Activated naive CD4-positive, alpha-beta T cell treated with anti-CD3 and anti-CD28 coated beads, Interleukin-2, amount 50 U/mL, for 24 hours (primary cell): Measurements from ENCODE around the gene COL1A1.

Experiments
- H3K27ac Mint-ChIP-seq: one replicate; pipeline ENCODE4 v1.8.0; 2021; ENCODE audit warnings: mild to moderate bottlenecking, mixed read lengths
- H3K27me3 Mint-ChIP-seq: one replicate; pipeline ENCODE4 v1.8.0; 2021; ENCODE audit warnings: mixed read lengths
- H3K36me3 Mint-ChIP-seq: one replicate; pipeline ENCODE4 v1.8.0; 2021; ENCODE audit warnings: mixed read lengths
- H3K4me1 Mint-ChIP-seq: one replicate; pipeline ENCODE4 v1.8.0; 2021; ENCODE audit warnings: mixed read lengths
- H3K4me3 Mint-ChIP-seq: one replicate; pipeline ENCODE4 v1.8.0; 2021; ENCODE audit warnings: mild to moderate bottlenecking, mixed read lengths
- H3K9me3 Mint-ChIP-seq: one replicate; pipeline ENCODE4 v1.8.0; 2021; ENCODE audit warnings: mixed read lengths

COL1A1 gene

GRCh38 chr17:50163843-50164696 is 37.4 kb downstream of the COL1A1 start:
- H3K36me3 Mint-ChIP-seq: no peaks in the 10 kb centered on the region
- H3K9me3 Mint-ChIP-seq: no peaks in the 10 kb centered on the region
- no peak overlapping the region for H3K27ac Mint-ChIP-seq
- H3K4me3 Mint-ChIP-seq: no peak overlapping the region
- H3K4me1 Mint-ChIP-seq: peaks cover 35% of the 10 kb centered on the region
- no peaks in the 10 kb centered on the region for H3K27me3 Mint-ChIP-seq

- Mint-ChIP-seq H3K27ac (peak overlapping the region; percentile 66), H3K9me3 (no peaks in the 10 kb centered on the region), H3K4me1 (peaks cover 38% of the 10 kb centered on the region), H3K36me3 (no peaks in the 10 kb centered on the region), H3K27me3 (no peaks in the 10 kb centered on the region), H3K4me3 (peak overlapping the region; percentile 80)
Observed at GRCh38 chr17:50162466-50163254, 38.8 kb downstream of the COL1A1 start.

- Mint-ChIP-seq H3K4me3 (peak overlapping the region; percentile 80), H3K4me1 (peaks cover 38% of the 10 kb centered on the region)
Observed at GRCh38 chr17:50161911-50162288, 39.5 kb downstream of the COL1A1 start.

GRCh38 chr17:50161023-50161910 is 40.2 kb downstream of the COL1A1 start:
- no peaks in the 10 kb centered on the region for H3K27me3 Mint-ChIP-seq
- H3K36me3 Mint-ChIP-seq: no peaks in the 10 kb centered on the region
- peak overlapping the region; percentile 80 for H3K4me3 Mint-ChIP-seq
- peak overlapping the region; percentile 89 for H3K27ac Mint-ChIP-seq
- no peaks in the 10 kb centered on the region for H3K9me3 Mint-ChIP-seq
- H3K4me1 Mint-ChIP-seq: peaks cover 38% of the 10 kb centered on the region

More at GRCh38 chr17:50161911-50162288, 39.5 kb downstream of the COL1A1 start:
- H3K9me3 Mint-ChIP-seq: no peaks in the 10 kb centered on the region
- H3K27ac Mint-ChIP-seq: peak overlapping the region; percentile 89
- no peaks in the 10 kb centered on the region for H3K36me3 Mint-ChIP-seq
- no peaks in the 10 kb centered on the region for H3K27me3 Mint-ChIP-seq

GRCh38 chr17:50157891-50158290 is 43.5 kb downstream of the COL1A1 start:
- no peaks in the 10 kb centered on the region for H3K9me3 Mint-ChIP-seq
- peaks cover 45% of the 10 kb centered on the region for H3K4me1 Mint-ChIP-seq
- no peak overlapping the region for H3K27ac Mint-ChIP-seq
- no peaks in the 10 kb centered on the region for H3K36me3 Mint-ChIP-seq
- H3K27me3 Mint-ChIP-seq: no peaks in the 10 kb centered on the region
- H3K4me3 Mint-ChIP-seq: no peak overlapping the region

- H3K4me1 Mint-ChIP-seq: peaks cover 33% of the 10 kb centered on the region
- no peaks in the 10 kb centered on the region for H3K36me3 Mint-ChIP-seq
- H3K4me3 Mint-ChIP-seq: no peak overlapping the region
- peak overlapping the region; percentile 23 for H3K27ac Mint-ChIP-seq
- no peaks in the 10 kb centered on the region for H3K27me3 Mint-ChIP-seq
- H3K9me3 Mint-ChIP-seq: no peaks in the 10 kb centered on the region
Observed at GRCh38 chr17:50155115-50155819, 46.2 kb downstream of the COL1A1 start.

- Mint-ChIP-seq H3K4me3 (no peak overlapping the region), H3K36me3 (no peaks in the 10 kb centered on the region), H3K9me3 (no peaks in the 10 kb centered on the region), H3K4me1 (peaks cover 33% of the 10 kb centered on the region), H3K27ac (peak overlapping the region; percentile 23), H3K27me3 (no peaks in the 10 kb centered on the region)
Observed at GRCh38 chr17:50154604-50155003, 46.8 kb downstream of the COL1A1 start.

- Mint-ChIP-seq H3K36me3 (no peaks in the 10 kb centered on the region), H3K27ac (no peak overlapping the region), H3K9me3 (no peaks in the 10 kb centered on the region), H3K27me3 (no peaks in the 10 kb centered on the region), H3K4me3 (no peak overlapping the region), H3K4me1 (peaks cover 33% of the 10 kb centered on the region)
Observed at GRCh38 chr17:50153650-50154575, 47.5 kb downstream of the COL1A1 start.

GRCh38 chr17:50152736-50153135 is 48.7 kb downstream of the COL1A1 start:
- Mint-ChIP-seq H3K4me1 (peaks cover 32% of the 10 kb centered on the region), H3K9me3 (no peaks in the 10 kb centered on the region), H3K36me3 (no peaks in the 10 kb centered on the region), H3K27ac (no peak overlapping the region), H3K4me3 (no peak overlapping the region), H3K27me3 (no peaks in the 10 kb centered on the region)

GRCh38 chr17:50151937-50152547 is 49.4 kb downstream of the COL1A1 start:
- Mint-ChIP-seq H3K4me3 (peak overlapping the region; percentile 85), H3K9me3 (no peaks in the 10 kb centered on the region), H3K27me3 (no peaks in the 10 kb centered on the region), H3K27ac (peak overlapping the region; percentile 88), H3K36me3 (no peaks in the 10 kb centered on the region), H3K4me1 (peaks cover 37% of the 10 kb centered on the region)

GRCh38 chr17:50151041-50151936 is 50.1 kb downstream of the COL1A1 start:
- H3K27ac Mint-ChIP-seq: peak overlapping the region; percentile 84
- H3K9me3 Mint-ChIP-seq: no peaks in the 10 kb centered on the region
- no peaks in the 10 kb centered on the region for H3K36me3 Mint-ChIP-seq
- peak overlapping the region; percentile 85 for H3K4me3 Mint-ChIP-seq
- H3K4me1 Mint-ChIP-seq: peaks cover 45% of the 10 kb centered on the region
- no peaks in the 10 kb centered on the region for H3K27me3 Mint-ChIP-seq

- H3K27me3 Mint-ChIP-seq: no peaks in the 10 kb centered on the region
- H3K4me1 Mint-ChIP-seq: peaks cover 51% of the 10 kb centered on the region
- H3K9me3 Mint-ChIP-seq: no peaks in the 10 kb centered on the region
- peak within 1 kb of the TSS; percentile 84 for H3K27ac Mint-ChIP-seq
- H3K36me3 Mint-ChIP-seq: no peaks in the 10 kb centered on the region
- H3K4me3 Mint-ChIP-seq: peak within 1 kb of the TSS; percentile 85
Observed at GRCh38 chr17:50150354-50151040, 50.9 kb downstream of the COL1A1 start, which contains the start of gene PPP1R9B. Gene PPP1R9B (minus strand): TSS chr17:50150677. CDS start chr17:50150513, 164 bp downstream.
